ENCODE data around the gene NOTCH1. TPM values are rescaled to one million over a fixed set of nuclear protein-coding genes. Genes with fewer than 3 reads are reported as not detected.

NOTCH1 gene
- polyA plus RNA-seq, 2 of the 4 experiments (the other 2 are of a cell fraction) = 0.88 to 5.7 TPM

DNA sequence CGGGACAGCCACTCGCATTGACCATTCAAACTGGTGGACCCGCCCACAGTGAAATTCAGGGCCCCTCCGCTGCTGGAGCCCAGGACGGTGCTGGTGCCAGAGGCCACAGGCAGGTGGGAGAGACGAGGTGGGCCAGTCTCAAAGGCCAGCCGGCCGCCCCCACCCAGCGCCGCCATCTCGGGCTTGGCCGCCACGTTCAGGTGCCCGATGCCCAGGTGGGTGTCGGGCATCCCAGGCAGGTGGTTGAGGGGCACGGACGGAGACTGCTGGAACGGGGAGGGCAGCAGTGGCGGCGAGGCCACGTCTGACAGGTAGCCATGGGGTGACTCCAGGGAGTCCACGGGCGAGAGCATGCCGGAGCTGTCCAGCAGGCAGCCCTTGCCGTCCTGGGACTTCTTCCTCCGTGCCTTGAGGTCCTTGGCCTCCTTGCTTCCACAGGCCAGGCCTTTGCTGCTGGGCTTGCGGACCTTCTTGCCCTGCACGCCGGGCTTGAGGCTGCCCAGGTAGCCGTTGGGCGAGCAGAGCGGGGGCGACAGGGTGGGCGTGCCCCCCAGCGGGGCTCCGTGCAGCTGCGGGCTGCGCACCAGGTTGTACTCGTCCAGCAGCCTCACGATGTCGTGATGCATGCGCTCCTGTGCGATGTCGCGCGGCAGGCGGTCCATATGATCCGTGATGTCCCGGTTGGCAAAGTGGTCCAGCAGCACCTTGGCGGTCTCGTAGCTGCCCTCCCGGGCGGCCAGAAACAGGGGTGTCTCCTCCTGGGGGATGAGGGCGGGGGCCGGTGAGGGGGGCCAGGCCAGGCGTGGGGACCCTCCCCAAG lies 48.8 kb downstream of the NOTCH1 start:
- WGBS (ENCODE audit: missing lambda C conversion rate) = 88% methylated on average over 36 of the region's 56 CpGs
- no peaks in the 10 kb centered on the region for H3K9me3 ChIP-seq
- no peaks in the 10 kb centered on the region for H3K4me1 ChIP-seq
- TF ChIP-seq CBX2 (IDR thresholded peaks at IDR 0.05; ENCODE audit: borderline replicate concordance, low read depth) (no peak), HEYL (CRISPR knock-in tag; IDR thresholded peaks at IDR 0.05) (no peak), SREBF2 (IDR thresholded peaks at IDR 0.05) (no peak), TFCP2L1 (CRISPR knock-in tag; IDR thresholded peaks at IDR 0.05) (no peak), MAFK (IDR thresholded peaks at IDR 0.05; ENCODE audit: partially characterized antibody) (no peak), HOXA7 (CRISPR knock-in tag; IDR thresholded peaks at IDR 0.05) (no peak), PHF8 (IDR thresholded peaks at IDR 0.05; ENCODE audit: borderline replicate concordance, low read depth) (no peak), FOSL2 (IDR thresholded peaks at IDR 0.05) (no peak), FOSL2 (CRISPR knock-in tag; IDR thresholded peaks at IDR 0.05) (no peak), EHMT2 (IDR thresholded peaks at IDR 0.05; ENCODE audit: low read depth) (no peak)
- TF ChIP-seq, protein P1, sequence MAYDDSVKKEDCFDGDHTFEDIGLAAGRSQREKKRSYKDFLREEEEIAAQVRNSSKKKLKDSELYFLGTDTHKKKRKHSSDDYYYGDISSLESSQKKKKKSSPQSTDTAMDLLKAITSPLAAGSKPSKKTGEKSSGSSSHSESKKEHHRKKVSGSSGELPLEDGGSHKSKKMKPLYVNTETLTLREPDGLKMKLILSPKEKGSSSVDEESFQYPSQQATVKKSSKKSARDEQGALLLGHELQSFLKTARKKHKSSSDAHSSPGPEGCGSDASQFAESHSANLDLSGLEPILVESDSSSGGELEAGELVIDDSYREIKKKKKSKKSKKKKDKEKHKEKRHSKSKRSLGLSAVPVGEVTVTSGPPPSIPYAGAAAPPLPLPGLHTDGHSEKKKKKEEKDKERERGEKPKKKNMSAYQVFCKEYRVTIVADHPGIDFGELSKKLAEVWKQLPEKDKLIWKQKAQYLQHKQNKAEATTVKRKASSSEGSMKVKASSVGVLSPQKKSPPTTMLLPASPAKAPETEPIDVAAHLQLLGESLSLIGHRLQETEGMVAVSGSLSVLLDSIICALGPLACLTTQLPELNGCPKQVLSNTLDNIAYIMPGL (CRISPR knock-in tag; IDR thresholded peaks at IDR 0.05; ENCODE audit: borderline replicate concordance) = no peak
- TF ChIP-seq, protein P2, sequence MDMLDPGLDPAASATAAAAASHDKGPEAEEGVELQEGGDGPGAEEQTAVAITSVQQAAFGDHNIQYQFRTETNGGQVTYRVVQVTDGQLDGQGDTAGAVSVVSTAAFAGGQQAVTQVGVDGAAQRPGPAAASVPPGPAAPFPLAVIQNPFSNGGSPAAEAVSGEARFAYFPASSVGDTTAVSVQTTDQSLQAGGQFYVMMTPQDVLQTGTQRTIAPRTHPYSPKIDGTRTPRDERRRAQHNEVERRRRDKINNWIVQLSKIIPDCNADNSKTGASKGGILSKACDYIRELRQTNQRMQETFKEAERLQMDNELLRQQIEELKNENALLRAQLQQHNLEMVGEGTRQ (IDR thresholded peaks at IDR 0.05) = no peak
- TF ChIP-seq, protein P3, sequence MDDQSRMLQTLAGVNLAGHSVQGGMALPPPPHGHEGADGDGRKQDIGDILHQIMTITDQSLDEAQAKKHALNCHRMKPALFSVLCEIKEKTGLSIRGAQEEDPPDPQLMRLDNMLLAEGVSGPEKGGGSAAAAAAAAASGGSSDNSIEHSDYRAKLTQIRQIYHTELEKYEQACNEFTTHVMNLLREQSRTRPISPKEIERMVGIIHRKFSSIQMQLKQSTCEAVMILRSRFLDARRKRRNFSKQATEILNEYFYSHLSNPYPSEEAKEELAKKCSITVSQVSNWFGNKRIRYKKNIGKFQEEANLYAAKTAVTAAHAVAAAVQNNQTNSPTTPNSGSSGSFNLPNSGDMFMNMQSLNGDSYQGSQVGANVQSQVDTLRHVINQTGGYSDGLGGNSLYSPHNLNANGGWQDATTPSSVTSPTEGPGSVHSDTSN (IDR thresholded peaks at IDR 0.05) = no peak
- TF ChIP-seq, protein P4, sequence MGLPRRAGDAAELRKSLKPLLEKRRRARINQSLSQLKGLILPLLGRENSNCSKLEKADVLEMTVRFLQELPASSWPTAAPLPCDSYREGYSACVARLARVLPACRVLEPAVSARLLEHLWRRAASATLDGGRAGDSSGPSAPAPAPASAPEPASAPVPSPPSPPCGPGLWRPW (IDR thresholded peaks at IDR 0.05) = no peak
- TF ChIP-seq, protein P5, sequence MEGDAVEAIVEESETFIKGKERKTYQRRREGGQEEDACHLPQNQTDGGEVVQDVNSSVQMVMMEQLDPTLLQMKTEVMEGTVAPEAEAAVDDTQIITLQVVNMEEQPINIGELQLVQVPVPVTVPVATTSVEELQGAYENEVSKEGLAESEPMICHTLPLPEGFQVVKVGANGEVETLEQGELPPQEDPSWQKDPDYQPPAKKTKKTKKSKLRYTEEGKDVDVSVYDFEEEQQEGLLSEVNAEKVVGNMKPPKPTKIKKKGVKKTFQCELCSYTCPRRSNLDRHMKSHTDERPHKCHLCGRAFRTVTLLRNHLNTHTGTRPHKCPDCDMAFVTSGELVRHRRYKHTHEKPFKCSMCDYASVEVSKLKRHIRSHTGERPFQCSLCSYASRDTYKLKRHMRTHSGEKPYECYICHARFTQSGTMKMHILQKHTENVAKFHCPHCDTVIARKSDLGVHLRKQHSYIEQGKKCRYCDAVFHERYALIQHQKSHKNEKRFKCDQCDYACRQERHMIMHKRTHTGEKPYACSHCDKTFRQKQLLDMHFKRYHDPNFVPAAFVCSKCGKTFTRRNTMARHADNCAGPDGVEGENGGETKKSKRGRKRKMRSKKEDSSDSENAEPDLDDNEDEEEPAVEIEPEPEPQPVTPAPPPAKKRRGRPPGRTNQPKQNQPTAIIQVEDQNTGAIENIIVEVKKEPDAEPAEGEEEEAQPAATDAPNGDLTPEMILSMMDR (IDR thresholded peaks at IDR 0.05) = no peak
- TF ChIP-seq, protein P6, sequence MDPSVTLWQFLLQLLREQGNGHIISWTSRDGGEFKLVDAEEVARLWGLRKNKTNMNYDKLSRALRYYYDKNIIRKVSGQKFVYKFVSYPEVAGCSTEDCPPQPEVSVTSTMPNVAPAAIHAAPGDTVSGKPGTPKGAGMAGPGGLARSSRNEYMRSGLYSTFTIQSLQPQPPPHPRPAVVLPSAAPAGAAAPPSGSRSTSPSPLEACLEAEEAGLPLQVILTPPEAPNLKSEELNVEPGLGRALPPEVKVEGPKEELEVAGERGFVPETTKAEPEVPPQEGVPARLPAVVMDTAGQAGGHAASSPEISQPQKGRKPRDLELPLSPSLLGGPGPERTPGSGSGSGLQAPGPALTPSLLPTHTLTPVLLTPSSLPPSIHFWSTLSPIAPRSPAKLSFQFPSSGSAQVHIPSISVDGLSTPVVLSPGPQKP (IDR thresholded peaks at IDR 0.05; ENCODE audit: low read depth, low read length) = no peak
- POLR2A ChIA-PET = no interaction called here
- H3K4me3 ChIP-seq = no peak overlapping the region
- no peak overlapping the region for H3K27ac ChIP-seq
- CTCF ChIA-PET = interaction anchor here (10.1 to 10.2 kb wide), 2 partner anchors 9 to 129 kb away, joined by 68 to 128 read pairs; no protein-coding TSS in a partner anchor
- DNase-seq (ENCODE audit: low read depth in 1 of 2, low spot score in 1 of 2) = no peak
- ATAC-seq = no peak
- FAIRE-seq = no peak
- no peak overlapping the region for H3K4me2 ChIP-seq

DNA sequence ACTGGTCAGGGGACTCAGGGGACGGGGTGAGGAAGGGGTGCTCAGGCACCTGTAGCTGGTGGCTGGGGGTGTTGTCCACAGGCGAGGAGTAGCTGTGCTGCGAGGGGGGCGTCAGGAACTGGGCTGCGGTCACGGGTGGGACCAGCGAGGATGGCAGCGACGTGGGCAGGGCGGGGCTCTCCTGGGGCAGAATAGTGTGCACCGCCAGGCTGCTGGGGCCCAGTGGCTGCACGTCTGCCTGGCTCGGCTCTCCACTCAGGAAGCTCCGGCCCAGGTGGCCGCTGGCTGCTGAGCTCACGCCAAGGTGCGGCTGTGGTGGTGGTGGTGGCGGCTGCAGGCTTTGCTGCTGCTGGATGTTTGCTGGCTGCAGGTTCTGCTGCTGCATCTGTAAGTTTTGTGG lies 49.7 kb downstream of the NOTCH1 start:
- no peaks in the 10 kb centered on the region for H3K9me3 ChIP-seq
- no peak for ATAC-seq
- no peak overlapping the region for H3K4me2 ChIP-seq
- no peak for DNase-seq (ENCODE audit: low read depth in 1 of 2, low spot score in 1 of 2)
- 97% methylated on average over 17 of the region's 18 CpGs for WGBS (ENCODE audit: missing lambda C conversion rate)
- H3K4me1 ChIP-seq = no peaks in the 10 kb centered on the region
- TF ChIP-seq, protein P7, sequence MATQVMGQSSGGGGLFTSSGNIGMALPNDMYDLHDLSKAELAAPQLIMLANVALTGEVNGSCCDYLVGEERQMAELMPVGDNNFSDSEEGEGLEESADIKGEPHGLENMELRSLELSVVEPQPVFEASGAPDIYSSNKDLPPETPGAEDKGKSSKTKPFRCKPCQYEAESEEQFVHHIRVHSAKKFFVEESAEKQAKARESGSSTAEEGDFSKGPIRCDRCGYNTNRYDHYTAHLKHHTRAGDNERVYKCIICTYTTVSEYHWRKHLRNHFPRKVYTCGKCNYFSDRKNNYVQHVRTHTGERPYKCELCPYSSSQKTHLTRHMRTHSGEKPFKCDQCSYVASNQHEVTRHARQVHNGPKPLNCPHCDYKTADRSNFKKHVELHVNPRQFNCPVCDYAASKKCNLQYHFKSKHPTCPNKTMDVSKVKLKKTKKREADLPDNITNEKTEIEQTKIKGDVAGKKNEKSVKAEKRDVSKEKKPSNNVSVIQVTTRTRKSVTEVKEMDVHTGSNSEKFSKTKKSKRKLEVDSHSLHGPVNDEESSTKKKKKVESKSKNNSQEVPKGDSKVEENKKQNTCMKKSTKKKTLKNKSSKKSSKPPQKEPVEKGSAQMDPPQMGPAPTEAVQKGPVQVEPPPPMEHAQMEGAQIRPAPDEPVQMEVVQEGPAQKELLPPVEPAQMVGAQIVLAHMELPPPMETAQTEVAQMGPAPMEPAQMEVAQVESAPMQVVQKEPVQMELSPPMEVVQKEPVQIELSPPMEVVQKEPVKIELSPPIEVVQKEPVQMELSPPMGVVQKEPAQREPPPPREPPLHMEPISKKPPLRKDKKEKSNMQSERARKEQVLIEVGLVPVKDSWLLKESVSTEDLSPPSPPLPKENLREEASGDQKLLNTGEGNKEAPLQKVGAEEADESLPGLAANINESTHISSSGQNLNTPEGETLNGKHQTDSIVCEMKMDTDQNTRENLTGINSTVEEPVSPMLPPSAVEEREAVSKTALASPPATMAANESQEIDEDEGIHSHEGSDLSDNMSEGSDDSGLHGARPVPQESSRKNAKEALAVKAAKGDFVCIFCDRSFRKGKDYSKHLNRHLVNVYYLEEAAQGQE (IDR thresholded peaks at IDR 0.05) = no peak
- TF ChIP-seq, protein P3 (IDR thresholded peaks at IDR 0.05) = no peak
- TF ChIP-seq KDM5A (IDR thresholded peaks at IDR 0.05) = no peak
- TF ChIP-seq ZFP36 (IDR thresholded peaks at IDR 0.05; ENCODE audit: borderline replicate concordance, partially characterized antibody) = no peak
- H3K27ac ChIP-seq = no peak overlapping the region
- FAIRE-seq = no peak
- H3K4me3 ChIP-seq = no peak overlapping the region
- ChIA-PET CTCF (interaction anchor here (10.1 to 10.2 kb wide), 2 partner anchors 9 to 130 kb away, joined by 68 to 128 read pairs; no protein-coding TSS in a partner anchor), POLR2A (no interaction called here)
